Thymus (tissue), 11 donors: Measurements from ENCODE around the gene TGM2. TPM values are rescaled to one million over a fixed set of nuclear protein-coding genes. Genes with fewer than 3 reads are reported as not detected.
A peak's percentile ranks its signal among the peaks of the same experiment; 100 is the strongest.

Source experiments
- DNase-seq, 9 donors: peaks; one replicate each; pipeline ENCODE4 v3.0.0-alpha.2; 2013; ENCODE audit warnings: low spot score in 9 of 9, low read depth in 6 of 9, missing footprints in 1 of 9
- H3K27ac ChIP-seq, 2 donors: one replicate each; pipeline ENCODE4 v1.5.1; 2013; ENCODE audit warnings: control low read depth in 1 of 2, low read depth in 1 of 2, low read length in 1 of 2, mild to moderate bottlenecking in 1 of 2, moderate library complexity in 1 of 2
- H3K27me3 ChIP-seq, 2 donors: one replicate each; pipeline ENCODE4 v1.5.1; 2013; ENCODE audit warnings: low read length in 1 of 2; ENCODE audit not compliant: control insufficient read depth in 2 of 2, insufficient read depth in 1 of 2
- H3K36me3 ChIP-seq, 2 donors: one replicate each; pipeline ENCODE4 v1.5.1; 2013; ENCODE audit warnings: low read length in 1 of 2, mild to moderate bottlenecking in 1 of 2, moderate library complexity in 1 of 2; ENCODE audit not compliant: control insufficient read depth in 2 of 2, insufficient read depth in 2 of 2
- H3K4me1 ChIP-seq, 2 donors: one replicate each; pipeline ENCODE4 v1.5.1; 2013; ENCODE audit warnings: low read length in 2 of 2; ENCODE audit not compliant: control insufficient read depth in 2 of 2, insufficient read depth in 2 of 2
- H3K4me3 ChIP-seq, 2 donors: one replicate each; pipeline ENCODE4 v1.5.1; 2013; ENCODE audit warnings: low read length in 2 of 2, control low read depth in 1 of 2, mild to moderate bottlenecking in 1 of 2
- H3K9me3 ChIP-seq, 2 donors: one replicate each; pipeline ENCODE4 v1.5.1; 2013; ENCODE audit warnings: low read length in 1 of 2, mild to moderate bottlenecking in 1 of 2; ENCODE audit not compliant: control insufficient read depth in 2 of 2, insufficient read depth in 1 of 2
- WGBS: extraction: QIAGEN DNeasy Blood & Tissue Kit; methylation state at CpG from one replicate; pipeline ENCODE4 v1.1.7; 2013; 5-methylcytosine and 5-hydroxymethylcytosine counted together
- polyA plus RNA-seq: library from polyadenylated mRNA; stranded (reverse); fragments of 200-250 nt; gene quantifications from one replicate; pipeline ENCODE4 v1.2.3, GENCODE V29; 2013
- total RNA-seq: library from RNA; stranded (reverse); fragments of 120-200 nt; gene quantifications from one replicate; pipeline ENCODE4 v1.2.4, GENCODE V29; 2013
- donor health status: healthy.

Gene TGM2
- total and polyA plus RNA-seq, 2 donors: 9.3 to 47.2 TPM

DNA sequence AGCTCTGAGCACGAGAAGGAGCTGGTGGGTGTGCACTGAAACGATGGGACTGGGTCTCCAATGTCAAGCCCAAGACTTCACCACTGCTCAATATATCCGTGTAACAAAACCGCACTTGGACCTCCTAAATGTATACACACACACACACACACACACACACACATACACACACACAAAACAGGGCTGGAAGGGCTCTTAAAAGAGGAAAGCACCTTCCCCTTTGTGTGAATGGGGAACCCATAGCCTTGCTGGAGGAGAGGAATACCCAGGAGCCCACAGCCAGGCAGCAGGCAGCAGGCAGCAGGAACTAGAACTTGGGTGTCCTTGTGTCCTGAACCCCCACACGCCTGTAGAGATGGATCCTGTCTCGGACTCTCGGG is 29.8 kb downstream of the TGM2 start:
- Histone ChIP-seq H3K9me3 (no peaks in the 10 kb centered on the region), H3K36me3 (no peaks in the 10 kb centered on the region), H3K27ac (no peak overlapping the region), H3K4me3 (no peak overlapping the region), H3K4me1 (peaks cover 0 to 10% of the 10 kb centered on the region in 2 donors), H3K27me3 (no peaks in the 10 kb centered on the region)
- WGBS: 87% methylated on average over 7 of the region's 7 CpGs
- DNase-seq: no peak

DNA sequence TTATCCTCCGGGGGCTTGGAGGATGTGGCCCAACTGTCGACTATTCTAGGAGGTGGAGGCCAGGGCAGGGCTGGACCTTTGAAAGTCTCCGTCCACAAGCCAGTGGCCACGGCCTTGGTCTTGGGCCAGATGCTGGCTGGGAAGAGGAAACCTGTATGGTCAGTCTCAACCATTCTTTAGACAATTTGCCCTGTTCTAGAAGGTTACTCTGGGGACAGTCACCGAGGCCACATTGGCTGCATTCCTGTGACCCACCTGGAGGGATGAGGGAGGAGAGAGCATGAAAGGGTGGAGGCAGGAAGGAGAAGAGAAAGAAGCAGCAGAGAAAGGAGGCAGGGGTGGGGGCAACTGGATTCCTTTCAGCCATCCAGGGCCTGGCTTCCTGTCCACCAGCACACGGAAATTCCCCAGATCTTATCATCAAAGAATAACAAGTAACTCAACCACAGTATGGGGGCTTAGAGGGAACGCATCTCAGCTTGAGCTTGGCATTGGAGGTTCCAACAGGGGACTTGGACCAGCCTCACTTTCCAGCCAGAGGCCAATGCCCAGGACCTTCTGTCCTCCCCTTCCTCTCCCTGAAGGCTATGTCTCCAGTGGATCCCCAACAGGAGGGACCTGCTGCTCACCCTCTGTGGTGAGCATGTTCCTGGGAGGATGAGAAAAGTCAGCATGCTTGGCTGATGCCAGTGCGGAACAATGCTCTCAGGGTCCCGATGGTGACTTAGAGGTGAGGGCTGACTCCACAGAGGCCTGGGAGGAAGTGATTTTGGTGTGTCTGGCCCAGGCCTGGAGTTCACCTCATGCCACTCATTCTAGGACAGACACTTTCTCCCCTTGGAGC is 30.4 kb downstream of the TGM2 start:
- Histone ChIP-seq H3K27ac (peak overlapping the region; percentile 43 to 46), H3K27me3 (no peaks in the 10 kb centered on the region), H3K36me3 (no peaks in the 10 kb centered on the region), H3K4me1 (peaks cover 0 to 10% of the 10 kb centered on the region in 2 donors), H3K4me3 (no peak overlapping the region), H3K9me3 (no peaks in the 10 kb centered on the region)
- whole genome bisulfite sequencing: 49% methylated on average over 9 of the region's 9 CpGs
- DNase-seq: no peak

- DNase-seq: no peak
- H3K36me3 ChIP-seq: no peaks in the 10 kb centered on the region
Observed at GRCh38 chr20:38133680-38134426, 31.2 kb downstream of the TGM2 start.

DNA sequence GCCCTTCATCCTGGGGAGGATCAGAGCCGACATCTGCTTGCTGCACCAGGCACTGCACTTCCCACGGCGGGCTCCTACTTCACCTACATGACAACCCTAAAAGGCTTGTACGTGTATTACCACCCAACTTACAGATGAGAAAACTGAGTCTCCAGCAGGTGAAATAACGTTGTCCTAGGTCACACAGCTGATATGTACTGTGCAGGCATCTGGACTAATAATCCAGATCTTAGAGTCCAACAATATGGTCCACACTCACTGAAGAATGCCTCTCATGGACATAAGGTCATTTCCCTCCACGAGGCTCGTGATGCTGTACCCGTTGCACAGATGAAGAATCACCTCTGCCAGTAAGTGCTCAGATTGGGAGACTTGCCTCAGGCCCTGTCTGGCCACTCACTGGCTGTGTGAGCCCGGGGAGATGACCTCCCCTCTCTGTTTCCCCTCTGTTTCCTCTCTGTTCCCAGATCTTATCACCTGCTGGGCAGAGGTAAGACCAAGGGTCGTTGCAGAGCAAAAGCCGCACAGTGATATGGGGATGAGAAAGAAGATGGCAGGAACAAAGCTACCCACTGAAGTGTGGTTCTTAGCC is 32.1 kb downstream of the TGM2 start:
- Histone ChIP-seq H3K27ac (no peak overlapping the region), H3K27me3 (no peaks in the 10 kb centered on the region), H3K4me1 (peaks cover 0 to 10% of the 10 kb centered on the region in 2 donors), H3K9me3 (no peaks in the 10 kb centered on the region), H3K4me3 (no peak overlapping the region), H3K36me3 (no peaks in the 10 kb centered on the region)
- WGBS: 91% methylated on average over 11 of the region's 11 CpGs
- DNase-seq: no peak

More at GRCh38 chr20:38133680-38134426, 31.2 kb downstream of the TGM2 start:
- no peaks in the 10 kb centered on the region for H3K27me3 ChIP-seq
- no peak overlapping the region for H3K4me3 ChIP-seq
- H3K4me1 ChIP-seq: peaks cover 0 to 10% of the 10 kb centered on the region in 2 donors
- no peaks in the 10 kb centered on the region for H3K9me3 ChIP-seq
- 95% methylated on average over 10 of the region's 10 CpGs for WGBS
- no peak overlapping the region for H3K27ac ChIP-seq

GRCh38 chr20:38132156-38132909 is 32.7 kb downstream of the TGM2 start:
- no peak for DNase-seq
- Histone ChIP-seq H3K27ac (no peak overlapping the region), H3K4me1 (peaks cover 0 to 10% of the 10 kb centered on the region in 2 donors), H3K4me3 (no peak overlapping the region), H3K9me3 (no peaks in the 10 kb centered on the region), H3K27me3 (no peaks in the 10 kb centered on the region), H3K36me3 (no peaks in the 10 kb centered on the region)
- 96% methylated on average over 26 of the region's 26 CpGs for WGBS

DNA sequence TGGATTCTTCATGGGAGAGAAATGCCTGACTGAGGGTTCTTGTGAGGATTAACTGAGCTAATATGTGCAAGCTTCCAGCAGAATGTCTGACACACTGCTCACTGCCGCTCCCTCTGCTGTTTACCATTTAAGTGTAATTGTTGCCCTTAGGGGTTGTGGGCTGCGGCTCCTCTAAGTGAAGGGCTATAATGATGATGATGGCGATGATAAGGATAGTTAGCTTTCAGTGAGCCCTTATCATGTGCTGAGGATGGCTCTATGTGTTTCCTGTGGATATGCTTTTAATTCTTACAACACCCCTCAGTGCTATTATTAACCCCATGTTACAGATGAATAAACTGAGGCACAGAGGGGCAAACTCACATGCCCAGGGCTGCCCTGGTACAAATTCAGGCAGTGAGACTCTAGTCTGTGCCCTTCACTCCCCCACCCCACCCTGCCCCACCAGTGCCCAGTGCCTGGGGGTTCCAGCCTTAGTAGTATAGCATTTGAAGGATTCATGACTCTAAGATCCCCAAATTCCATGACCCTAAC is 33.4 kb downstream of the TGM2 start:
- WGBS: 94% methylated on average over 3 of the region's 3 CpGs
- Histone ChIP-seq H3K27ac (no peak overlapping the region), H3K4me1 (peaks cover 0 to 10% of the 10 kb centered on the region in 2 donors), H3K4me3 (no peak overlapping the region), H3K27me3 (no peaks in the 10 kb centered on the region), H3K36me3 (no peaks in the 10 kb centered on the region), H3K9me3 (no peaks in the 10 kb centered on the region)
- no peak for DNase-seq

- no peaks in the 10 kb centered on the region for H3K36me3 ChIP-seq
- H3K4me3 ChIP-seq: no peak overlapping the region
- no peaks in the 10 kb centered on the region for H3K27me3 ChIP-seq
- H3K4me1 ChIP-seq: peaks cover 0 to 10% of the 10 kb centered on the region in 2 donors
- WGBS: 96% methylated on average over 19 of the region's 19 CpGs
- no peak overlapping the region for H3K27ac ChIP-seq
- no peaks in the 10 kb centered on the region for H3K9me3 ChIP-seq
- DNase-seq: no peak
Observed at GRCh38 chr20:38130687-38131587, 34.1 kb downstream of the TGM2 start.
